Ishikawa (cell line): Measurements from ENCODE around the gene CYP2E1.

ENCODE experiments used
- CEBPB ChIP-seq: IDR thresholded peaks from 2 replicates; pipeline ENCODE4 v1.6.1; 2012
- EP300 ChIP-seq: IDR thresholded peaks from 2 replicates; pipeline ENCODE4 v1.6.1; 2012; ENCODE audit warnings: borderline replicate concordance
- FOXM1 ChIP-seq: IDR thresholded peaks from 2 replicates; pipeline ENCODE4 v1.6.1; 2012; ENCODE audit warnings: low read depth, borderline replicate concordance
- NFIC ChIP-seq: IDR thresholded peaks from 2 replicates; pipeline ENCODE4 v1.6.1; 2012
- RAD21 ChIP-seq: IDR thresholded peaks from 2 replicates; pipeline ENCODE4 v1.6.1; 2012; ENCODE audit warnings: low read depth
- TAF1 ChIP-seq: IDR thresholded peaks from 2 replicates; pipeline ENCODE4 v1.6.1; 2012; ENCODE audit warnings: low read depth, mild to moderate bottlenecking
- TCF12 ChIP-seq: IDR thresholded peaks from 2 replicates; pipeline ENCODE4 v1.6.1; 2012; ENCODE audit warnings: low read depth
- TEAD4 ChIP-seq: IDR thresholded peaks from 2 replicates; pipeline ENCODE4 v1.6.1; 2012
- ZBTB7A ChIP-seq: IDR thresholded peaks from 2 replicates; pipeline ENCODE4 v1.6.1; 2012; ENCODE audit warnings: low read depth
- TF ChIP-seq, protein P1 (sequence below): IDR thresholded peaks from 2 replicates; pipeline ENCODE4 v1.6.1; 2012; ENCODE audit warnings: low read depth, mild to moderate bottlenecking
- TF ChIP-seq, protein P2 (sequence below): IDR thresholded peaks from 2 replicates; pipeline ENCODE4 v1.6.1; 2012

- no peak for TF ChIP-seq EP300
- no peak for TF ChIP-seq FOXM1
- no peak for TF ChIP-seq TAF1
- TF ChIP-seq, protein P1, sequence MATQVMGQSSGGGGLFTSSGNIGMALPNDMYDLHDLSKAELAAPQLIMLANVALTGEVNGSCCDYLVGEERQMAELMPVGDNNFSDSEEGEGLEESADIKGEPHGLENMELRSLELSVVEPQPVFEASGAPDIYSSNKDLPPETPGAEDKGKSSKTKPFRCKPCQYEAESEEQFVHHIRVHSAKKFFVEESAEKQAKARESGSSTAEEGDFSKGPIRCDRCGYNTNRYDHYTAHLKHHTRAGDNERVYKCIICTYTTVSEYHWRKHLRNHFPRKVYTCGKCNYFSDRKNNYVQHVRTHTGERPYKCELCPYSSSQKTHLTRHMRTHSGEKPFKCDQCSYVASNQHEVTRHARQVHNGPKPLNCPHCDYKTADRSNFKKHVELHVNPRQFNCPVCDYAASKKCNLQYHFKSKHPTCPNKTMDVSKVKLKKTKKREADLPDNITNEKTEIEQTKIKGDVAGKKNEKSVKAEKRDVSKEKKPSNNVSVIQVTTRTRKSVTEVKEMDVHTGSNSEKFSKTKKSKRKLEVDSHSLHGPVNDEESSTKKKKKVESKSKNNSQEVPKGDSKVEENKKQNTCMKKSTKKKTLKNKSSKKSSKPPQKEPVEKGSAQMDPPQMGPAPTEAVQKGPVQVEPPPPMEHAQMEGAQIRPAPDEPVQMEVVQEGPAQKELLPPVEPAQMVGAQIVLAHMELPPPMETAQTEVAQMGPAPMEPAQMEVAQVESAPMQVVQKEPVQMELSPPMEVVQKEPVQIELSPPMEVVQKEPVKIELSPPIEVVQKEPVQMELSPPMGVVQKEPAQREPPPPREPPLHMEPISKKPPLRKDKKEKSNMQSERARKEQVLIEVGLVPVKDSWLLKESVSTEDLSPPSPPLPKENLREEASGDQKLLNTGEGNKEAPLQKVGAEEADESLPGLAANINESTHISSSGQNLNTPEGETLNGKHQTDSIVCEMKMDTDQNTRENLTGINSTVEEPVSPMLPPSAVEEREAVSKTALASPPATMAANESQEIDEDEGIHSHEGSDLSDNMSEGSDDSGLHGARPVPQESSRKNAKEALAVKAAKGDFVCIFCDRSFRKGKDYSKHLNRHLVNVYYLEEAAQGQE: no peak
- no peak for TF ChIP-seq NFIC
- TF ChIP-seq TCF12: no peak
- TF ChIP-seq, protein P2, sequence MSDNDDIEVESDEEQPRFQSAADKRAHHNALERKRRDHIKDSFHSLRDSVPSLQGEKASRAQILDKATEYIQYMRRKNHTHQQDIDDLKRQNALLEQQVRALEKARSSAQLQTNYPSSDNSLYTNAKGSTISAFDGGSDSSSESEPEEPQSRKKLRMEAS: no peak
- TF ChIP-seq TEAD4: no peak
- TF ChIP-seq RAD21: no peak
- TF ChIP-seq ZBTB7A: no peak
- TF ChIP-seq CEBPB: no peak
Observed at GRCh38 chr10:133544506-133544905, 17.3 kb downstream of the CYP2E1 start.
